Neural crest cell (in vitro differentiated cells): Measurements from ENCODE around the gene DNAJC27. TPM values are rescaled to one million over a fixed set of nuclear protein-coding genes. Genes with fewer than 3 reads are reported as not detected.
A peak's percentile ranks its signal among the peaks of the same experiment; 100 is the strongest.

ENCODE experiments used
- DNase-seq: peaks from one replicate; pipeline ENCODE4 v3.0.0; 2021; ENCODE audit warnings: low read depth, mixed read lengths, low spot score
- H3K27ac Mint-ChIP-seq: one replicate; pipeline ENCODE4 v1.8.0; 2021; ENCODE audit warnings: mild to moderate bottlenecking, mixed read lengths; ENCODE audit not compliant: unreplicated experiment
- H3K27me3 Mint-ChIP-seq: 2 replicates; pipeline ENCODE4 v1.8.0; 2021; ENCODE audit warnings: low read depth, mild to moderate bottlenecking, mixed read lengths
- H3K36me3 Mint-ChIP-seq: 2 replicates; pipeline ENCODE4 v1.8.0; 2021; ENCODE audit warnings: low read depth, mild to moderate bottlenecking, mixed read lengths
- H3K4me1 Mint-ChIP-seq: 2 replicates; pipeline ENCODE4 v1.8.0; 2021; ENCODE audit warnings: mixed read lengths
- H3K4me3 Mint-ChIP-seq: one replicate; pipeline ENCODE4 v1.8.0; 2021; ENCODE audit warnings: mild to moderate bottlenecking, mixed read lengths
- H3K9me3 Mint-ChIP-seq: 2 replicates; pipeline ENCODE4 v1.8.0; 2021; ENCODE audit warnings: mixed read lengths
- total RNA-seq: library from RNA; stranded (reverse); gene quantifications from 2 replicates; pipeline ENCODE4 v1.2.1, GENCODE V29; 2021
- TF ChIP-seq, protein P1 (sequence below): fragments of 200-600 bp; sonication (generic); conservative IDR thresholded peaks from 2 replicates; pipeline ENCODE4 v1.5.0; 2021; ENCODE audit warnings: antibody characterized with exemption, mild to moderate bottlenecking

DNAJC27 gene
- total RNA-seq, 1 donor from 2014 or later: 8.1 TPM

GRCh38 chr2:24903161-24904103, 68.3 kb downstream of the DNAJC27 start:
- H3K4me3 Mint-ChIP-seq: no peak overlapping the region
- H3K36me3 Mint-ChIP-seq: peaks cover 26% of the 10 kb centered on the region
- no peak overlapping the region for H3K27ac Mint-ChIP-seq
- H3K9me3 Mint-ChIP-seq: no peaks in the 10 kb centered on the region
- H3K4me1 Mint-ChIP-seq: peaks cover 14% of the 10 kb centered on the region
- H3K27me3 Mint-ChIP-seq: no peaks in the 10 kb centered on the region
- TF ChIP-seq, protein P1, sequence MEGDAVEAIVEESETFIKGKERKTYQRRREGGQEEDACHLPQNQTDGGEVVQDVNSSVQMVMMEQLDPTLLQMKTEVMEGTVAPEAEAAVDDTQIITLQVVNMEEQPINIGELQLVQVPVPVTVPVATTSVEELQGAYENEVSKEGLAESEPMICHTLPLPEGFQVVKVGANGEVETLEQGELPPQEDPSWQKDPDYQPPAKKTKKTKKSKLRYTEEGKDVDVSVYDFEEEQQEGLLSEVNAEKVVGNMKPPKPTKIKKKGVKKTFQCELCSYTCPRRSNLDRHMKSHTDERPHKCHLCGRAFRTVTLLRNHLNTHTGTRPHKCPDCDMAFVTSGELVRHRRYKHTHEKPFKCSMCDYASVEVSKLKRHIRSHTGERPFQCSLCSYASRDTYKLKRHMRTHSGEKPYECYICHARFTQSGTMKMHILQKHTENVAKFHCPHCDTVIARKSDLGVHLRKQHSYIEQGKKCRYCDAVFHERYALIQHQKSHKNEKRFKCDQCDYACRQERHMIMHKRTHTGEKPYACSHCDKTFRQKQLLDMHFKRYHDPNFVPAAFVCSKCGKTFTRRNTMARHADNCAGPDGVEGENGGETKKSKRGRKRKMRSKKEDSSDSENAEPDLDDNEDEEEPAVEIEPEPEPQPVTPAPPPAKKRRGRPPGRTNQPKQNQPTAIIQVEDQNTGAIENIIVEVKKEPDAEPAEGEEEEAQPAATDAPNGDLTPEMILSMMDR: no peak
- no peak for DNase-seq

GRCh38 chr2:24899361-24899910, 72.3 kb downstream of the DNAJC27 start:
- no peak for DNase-seq
- TF ChIP-seq, protein P1: no peak
- Mint-ChIP-seq H3K9me3 (peaks cover 22% of the 10 kb centered on the region), H3K27ac (no peak overlapping the region), H3K27me3 (no peaks in the 10 kb centered on the region), H3K36me3 (peaks cover 61% of the 10 kb centered on the region), H3K4me3 (no peak overlapping the region), H3K4me1 (peaks cover 14% of the 10 kb centered on the region)

GRCh38 chr2:24898122-24899109, 73.3 kb downstream of the DNAJC27 start:
- no peak overlapping the region for H3K4me3 Mint-ChIP-seq
- H3K9me3 Mint-ChIP-seq: peaks cover 26% of the 10 kb centered on the region
- H3K27ac Mint-ChIP-seq: peak overlapping the region; percentile 86
- H3K36me3 Mint-ChIP-seq: peaks cover 64% of the 10 kb centered on the region
- no peaks in the 10 kb centered on the region for H3K27me3 Mint-ChIP-seq
- peaks cover 14% of the 10 kb centered on the region for H3K4me1 Mint-ChIP-seq
- TF ChIP-seq, protein P1: no peak
- DNase-seq: no peak

GRCh38 chr2:24894750-24895149, 77.0 kb downstream of the DNAJC27 start:
- H3K27me3 Mint-ChIP-seq: no peaks in the 10 kb centered on the region
- no peak overlapping the region for H3K27ac Mint-ChIP-seq
- peaks cover 14% of the 10 kb centered on the region for H3K4me1 Mint-ChIP-seq
- H3K4me3 Mint-ChIP-seq: no peak overlapping the region
- H3K9me3 Mint-ChIP-seq: peaks cover 31% of the 10 kb centered on the region
- DNase-seq: no peak
- H3K36me3 Mint-ChIP-seq: peaks cover 61% of the 10 kb centered on the region
- TF ChIP-seq, protein P1: no peak

- Mint-ChIP-seq H3K27ac (no peak overlapping the region), H3K9me3 (peaks cover 31% of the 10 kb centered on the region), H3K36me3 (peaks cover 53% of the 10 kb centered on the region), H3K4me1 (peaks cover 6% of the 10 kb centered on the region), H3K27me3 (no peaks in the 10 kb centered on the region), H3K4me3 (no peak overlapping the region)
- no peak for DNase-seq
- TF ChIP-seq, protein P1: no peak
Observed at GRCh38 chr2:24893934-24894333, 77.8 kb downstream of the DNAJC27 start.
